NCI-H2196 treated with DMSO at 0.1 percent for 48 hours (cell line): Measurements from ENCODE around the gene ST7.

Source experiments
- DNase-seq: peaks from one replicate; lab custom pipeline; 2025; ENCODE audit not compliant: unreplicated experiment; lab: John Stamatoyannopoulos, UW

Gene ST7

GRCh38 chr7:117006907-117007684 lies 53.8 kb downstream of the ST7 start:
- no peak for DNase-seq

- DNase-seq, result no peak
Observed at GRCh38 chr7:117008118-117008885, 55.0 kb downstream of the ST7 start.

GRCh38 chr7:117008886-117009531 lies 55.7 kb downstream of the ST7 start:
- DNase-seq, result no peak

GRCh38 chr7:117009705-117010361 lies 56.5 kb downstream of the ST7 start:
- DNase-seq, result no peak

- no peak for DNase-seq
Observed at GRCh38 chr7:117010375-117011133, 57.3 kb downstream of the ST7 start.

- DNase-seq, result no peak
Observed at GRCh38 chr7:117011419-117012260, 58.3 kb downstream of the ST7 start.

- no peak for DNase-seq
Observed at GRCh38 chr7:117012284-117012683, 59.0 kb downstream of the ST7 start.

GRCh38 chr7:117012696-117013095 lies 59.4 kb downstream of the ST7 start:
- DNase-seq, result no peak

GRCh38 chr7:117014099-117014656 lies 60.9 kb downstream of the ST7 start:
- no peak for DNase-seq

GRCh38 chr7:117014673-117015133 lies 61.4 kb downstream of the ST7 start:
- no peak for DNase-seq

- DNase-seq, result no peak
Observed at GRCh38 chr7:117015258-117016184, 62.2 kb downstream of the ST7 start.

GRCh38 chr7:117017017-117017451 lies 63.7 kb downstream of the ST7 start:
- no peak for DNase-seq

GRCh38 chr7:117017702-117018266 lies 64.5 kb downstream of the ST7 start:
- no peak for DNase-seq

- DNase-seq, result no peak
Observed at GRCh38 chr7:117018713-117019112, 65.4 kb downstream of the ST7 start.

- DNase-seq, result no peak
Observed at GRCh38 chr7:117019287-117019686, 66.0 kb downstream of the ST7 start.

GRCh38 chr7:117019786-117020590 lies 66.7 kb downstream of the ST7 start:
- DNase-seq, result peak; percentile 73

GRCh38 chr7:117020591-117020973 lies 67.3 kb downstream of the ST7 start:
- no peak for DNase-seq
